HCT116 (cell line): ENCODE results near the gene GPX2. TPM values are rescaled to one million over a fixed set of nuclear protein-coding genes. Genes with fewer than 3 reads are reported as not detected.

Experiments used
- ATAC-seq: fragments of 200-7000 bp; cut with Tn5 transposase; 2 replicates; pipeline ENCODE4 v1.9.1; 2020; ENCODE audit warnings: mild to moderate bottlenecking, moderate library complexity
- BruUV-seq: library from RNA; stranded (reverse); fragments of 400-500 nt; replicated peaks from 2 replicates; lab custom pipeline; 2021; lab: Mats Ljungman, UMichigan
- CTCF ChIA-PET: fragments of 300-600 bp; sonication (Branson Sonifier 250); formaldehyde crosslinking; loops from one replicate; lab custom pipeline; 2021; ENCODE audit warnings: antibody characterized with exemption; lab: Charles Lee
- POLR2A ChIA-PET: fragments of 300-600, 350-600 bp; sonication (Branson Sonifier 250); formaldehyde crosslinking; loops from one replicate; lab custom pipeline; 2021; ENCODE audit warnings: antibody characterized with exemption; lab: Charles Lee
- RAD21 ChIA-PET, 2 experiments: fragments of 300-600 bp; sonication (Branson Sonifier 250); formaldehyde crosslinking; loops; one replicate each; lab custom pipeline; 2023; ENCODE audit warnings: low total read pairs in 2 of 2; ENCODE audit not compliant: uncharacterized antibody in 2 of 2, unreplicated experiment in 2 of 2, low non-redundant PET in 1 of 2; lab: Charles Lee
- DNase-seq: peaks from one replicate; pipeline ENCODE4 v3.0.0-alpha.2; 2010; ENCODE audit warnings: low read depth, low spot score
- H2AFZ ChIP-seq: fragments of 200-600 bp; shearing (Covaris generic), sonication (generic); 2 replicates; pipeline ENCODE4 v1.6.1; 2017; ENCODE audit warnings: low read depth, mixed run types, mixed read lengths, antibody characterized with exemption, low read length; ENCODE audit not compliant: poor library complexity, severe bottlenecking
- H3K27ac ChIP-seq: 2 replicates; pipeline ENCODE4 v1.5.1; 2012; ENCODE audit warnings: low read depth, low read length
- H3K27me3 ChIP-seq: fragments of 200-600 bp; sonication (generic); 2 replicates; pipeline ENCODE4 v1.6.1; 2016; ENCODE audit warnings: mixed run types, low read length, mixed read lengths; ENCODE audit not compliant: insufficient read depth
- H3K36me3 ChIP-seq, 2 experiments: fragments of 200-500 bp in 1 of 2; fragments of 200-600 bp in 1 of 2; sonication (Bioruptor generic) in 1 of 2; sonication (generic) in 1 of 2; 2 replicates each; pipeline versions ENCODE4 v1.5.1 to v1.6.1; 2014 to 2016; ENCODE audit warnings: low read length in 2 of 2, inconsistent platforms in 1 of 2, mixed read lengths in 1 of 2, mixed run types in 1 of 2; ENCODE audit not compliant: insufficient read depth in 2 of 2, control insufficient read depth in 1 of 2
- H3K4me1 ChIP-seq, 2 experiments: fragments of 200-600 bp in 1 of 2; sonication (generic) in 1 of 2; 2 replicates each; pipeline versions ENCODE4 v1.5.1 to v1.6.1; 2012 to 2017; ENCODE audit warnings: low read length in 2 of 2, inconsistent platforms in 1 of 2, mild to moderate bottlenecking in 1 of 2, mixed read lengths in 1 of 2, mixed run types in 1 of 2, moderate library complexity in 1 of 2; ENCODE audit not compliant: insufficient read depth in 2 of 2, control insufficient read depth in 1 of 2
- H3K4me2 ChIP-seq: fragments of 200-600 bp; sonication (generic); 2 replicates; pipeline ENCODE4 v1.6.1; 2017; ENCODE audit warnings: mixed run types, low read length, mixed read lengths
- H3K4me3 ChIP-seq, 2 experiments: fragments of 200-600 bp in 1 of 2; sonication (generic) in 1 of 2; replicated peaks in 1 of 2; 2 replicates each; pipeline ENCODE4 v1.5.1; 2011 to 2016; ENCODE audit warnings: low read length in 2 of 2, control low read depth in 1 of 2, low read depth in 1 of 2, mild to moderate bottlenecking in 1 of 2, mixed read lengths in 1 of 2, mixed run types in 1 of 2
- H3K79me2 ChIP-seq: fragments of 200-600 bp; sonication (generic); 2 replicates; pipeline ENCODE4 v1.6.1; 2017; ENCODE audit warnings: mild to moderate bottlenecking, mixed run types, low read length, moderate library complexity, mixed read lengths; ENCODE audit not compliant: insufficient read depth
- H3K9ac ChIP-seq: fragments of 200-600 bp; sonication (generic); 2 replicates; pipeline ENCODE4 v1.6.1; 2016; ENCODE audit warnings: low read length, mixed read lengths
- H3K9me2 ChIP-seq: fragments of 200-600 bp; sonication (generic), shearing (Covaris generic); 2 replicates; pipeline ENCODE4 v1.6.1; 2017; ENCODE audit warnings: mixed run types, mild to moderate bottlenecking, moderate library complexity; ENCODE audit not compliant: insufficient read depth
- H3K9me3 ChIP-seq, 2 experiments: fragments of 200-500 bp in 1 of 2; fragments of 200-600 bp in 1 of 2; sonication (Bioruptor generic) in 1 of 2; sonication (generic) in 1 of 2; 2 replicates each; pipeline ENCODE4 v1.6.1; 2014 to 2017; ENCODE audit warnings: low read length in 2 of 2, mixed read lengths in 2 of 2, inconsistent platforms in 1 of 2, low read depth in 1 of 2, mild to moderate bottlenecking in 1 of 2, mixed run types in 1 of 2, moderate library complexity in 1 of 2; ENCODE audit not compliant: control insufficient read depth in 1 of 2, insufficient read depth in 1 of 2
- H4K20me1 ChIP-seq: fragments of 200-600 bp; sonication (generic), shearing (Covaris generic); 2 replicates; pipeline ENCODE4 v1.6.1; 2017; ENCODE audit warnings: mixed run types, mild to moderate bottlenecking, moderate library complexity; ENCODE audit not compliant: insufficient read depth
- CBX3 ChIP-seq: IDR thresholded peaks from 2 replicates; pipeline ENCODE4 v1.6.1; 2012; ENCODE audit warnings: low read depth
- CEBPB ChIP-seq: IDR thresholded peaks from 2 replicates; pipeline ENCODE4 v1.6.1; 2012; ENCODE audit warnings: low read depth
- CTCF ChIP-seq, 3 experiments: fragments of 200-600 bp in 1 of 3; sonication (generic) in 1 of 3; IDR thresholded peaks in 2 of 3; conservative IDR thresholded peaks in 1 of 3; 2 replicates each; pipeline ENCODE4 v1.5.1; 2012 to 2017; ENCODE audit warnings: low read depth in 2 of 3, low read length in 2 of 3, antibody characterized with exemption in 1 of 3, borderline replicate concordance in 1 of 3, control low read depth in 1 of 3, mild to moderate bottlenecking in 1 of 3, mixed read lengths in 1 of 3, mixed run types in 1 of 3, moderate library complexity in 1 of 3; ENCODE audit not compliant: insufficient read depth in 1 of 3
- EZH2phosphoT487 ChIP-seq: fragments of 200-600 bp; IDR thresholded peaks from 2 replicates; pipeline ENCODE4 v1.6.1; 2018; ENCODE audit warnings: antibody characterized with exemption, borderline replicate concordance
- POLR2A ChIP-seq: IDR thresholded peaks from 2 replicates; pipeline ENCODE4 v1.7.0; 2011; ENCODE audit warnings: borderline replicate concordance; ENCODE audit not compliant: insufficient read depth, insufficient read length; ENCODE audit errors: extremely low read depth
- POLR2AphosphoS5 ChIP-seq: IDR thresholded peaks from 2 replicates; pipeline ENCODE4 v1.6.1; 2011; ENCODE audit warnings: mild to moderate bottlenecking, low read depth, low read length, moderate library complexity
- RAD21 ChIP-seq: IDR thresholded peaks from 2 replicates; pipeline ENCODE4 v1.6.1; 2012; ENCODE audit warnings: low read depth, mild to moderate bottlenecking
- SIN3A ChIP-seq: IDR thresholded peaks from 2 replicates; pipeline ENCODE4 v1.6.1; 2012; ENCODE audit warnings: low read depth
- SP1 ChIP-seq: IDR thresholded peaks from 2 replicates; pipeline ENCODE4 v1.6.1; 2012; ENCODE audit warnings: low read depth
- SRF ChIP-seq: IDR thresholded peaks from 2 replicates; pipeline ENCODE4 v1.6.1; 2012; ENCODE audit warnings: low read depth
- ZFX ChIP-seq: fragments of 450-650 bp; IDR thresholded peaks from 2 replicates; pipeline ENCODE4 v1.6.1; 2017
- intact Hi-C: fragments of 100-400 bp; cut with micrococcal nuclease; formaldehyde crosslinking; loops from 2 replicates; pipeline ENCODE4 v1.10.0; 2022
- total RNA-seq: library from RNA; stranded (reverse); gene quantifications from one replicate; pipeline ENCODE4 v1.2.1, GENCODE V29; 2021; ENCODE audit not compliant: unreplicated experiment

Gene GPX2
- total RNA-seq, 1 experiment from 2014 or later, result 0.61 TPM

- H3K27ac ChIP-seq, result no peak overlapping the region
- no peaks in the 10 kb centered on the region for H3K9me2 ChIP-seq
- no TSS peak for BruUV-seq
- POLR2A ChIA-PET, result no interaction called here
- H3K9ac ChIP-seq, result no peak overlapping the region
- ATAC-seq (no peak), DNase-seq (no peak)
- intact Hi-C loops, result no loop called here
- no peaks in the 10 kb centered on the region for H3K27me3 ChIP-seq
- CTCF ChIA-PET, result no interaction called here
- TF ChIP-seq SRF (no peak), EZH2phosphoT487 (no peak), ZFX (no peak), CEBPB (no peak), CTCF (IDR thresholded peaks at IDR 0.05 in 2 of 3, conservative IDR thresholded peaks at IDR 0.05 in 1 of 3; ENCODE audit: borderline replicate concordance in 1 of 3, insufficient read depth in 1 of 3, low read depth in 2 of 3, low read length in 2 of 3) (no peak), CBX3 (no peak), POLR2AphosphoS5 (no peak), RAD21 (no peak), SP1 (no peak), POLR2A (no peak), SIN3A (no peak)
- RAD21 ChIA-PET, result no interaction called here
- no peaks in the 10 kb centered on the region for H4K20me1 ChIP-seq
- no peaks in the 10 kb centered on the region for H3K9me3 ChIP-seq
- no peak overlapping the region for H2AFZ ChIP-seq
- no peaks in the 10 kb centered on the region for H3K79me2 ChIP-seq
- no peaks in the 10 kb centered on the region for H3K36me3 ChIP-seq
- H3K4me2 ChIP-seq, result no peak overlapping the region
- H3K4me3 ChIP-seq, result no peak overlapping the region
- H3K4me1 ChIP-seq, result peaks cover 21% of the 10 kb centered on the region in 2 experiments
These were observed 22.9 kb upstream of the GPX2 start for GRCh38 chr14:64965356-64966000.
